Stimulated activated CD4-positive, alpha-beta T cell treated with anti-CD3 and anti-CD28 coated beads, Interleukin-1b, Interleukin-23, amount 100 ng/mL, for 1 hour (primary cell): ENCODE results near the gene SUN1.
"Not testable (repeated sequence)": the region's sequence is repeated elsewhere in the genome, so short reads cannot be mapped to it uniquely, and the experiment has no call there.

Experiments
- DNase-seq, 2 donors: peaks; one replicate each; pipeline ENCODE4 v3.0.0-alpha.2; 2020; ENCODE audit warnings: low read depth in 2 of 2

Gene SUN1

GRCh38 chr7:856444-857095 is 24.3 kb downstream of the SUN1 start:
- DNase-seq, result no peak

GRCh38 chr7:857661-858060 is 25.4 kb downstream of the SUN1 start:
- DNase-seq, result no peak

GRCh38 chr7:859359-860030 is 27.2 kb downstream of the SUN1 start:
- no peak for DNase-seq

- no peak for DNase-seq
Measured at GRCh38 chr7:860149-860548, 27.9 kb downstream of the SUN1 start.

GRCh38 chr7:861222-861621 is 28.9 kb downstream of the SUN1 start:
- DNase-seq, result no peak

- DNase-seq, result no peak
Measured at GRCh38 chr7:862157-862556, 29.9 kb downstream of the SUN1 start.

- no peak for DNase-seq
Measured at GRCh38 chr7:863106-863505, 30.8 kb downstream of the SUN1 start.

- DNase-seq, result no peak
Measured at GRCh38 chr7:865921-866320, 33.6 kb downstream of the SUN1 start.

GRCh38 chr7:867001-867405 is 34.7 kb downstream of the SUN1 start:
- DNase-seq, result no peak

- no peak for DNase-seq
Measured at GRCh38 chr7:867406-868188, 35.3 kb downstream of the SUN1 start.

- no peak for DNase-seq
Measured at GRCh38 chr7:868189-868486, 35.9 kb downstream of the SUN1 start.

- DNase-seq, result no peak
Measured at GRCh38 chr7:869348-869747, 37.1 kb downstream of the SUN1 start.

GRCh38 chr7:871900-872537 is 39.7 kb downstream of the SUN1 start:
- no peak for DNase-seq

- not testable (repeated sequence) for DNase-seq
Measured at GRCh38 chr7:872685-873084, 40.4 kb downstream of the SUN1 start.

- peak; percentile 31 to 36 for DNase-seq
Measured at GRCh38 chr7:873367-874002, 41.2 kb downstream of the SUN1 start.

- no peak for DNase-seq
Measured at GRCh38 chr7:874031-874749, 41.9 kb downstream of the SUN1 start.

- DNase-seq, result no peak
Measured at GRCh38 chr7:875051-875450, 42.8 kb downstream of the SUN1 start.

GRCh38 chr7:875476-876076 is 43.3 kb downstream of the SUN1 start:
- DNase-seq, result no peak

- DNase-seq, result peak; percentile 89 to 98
Measured at GRCh38 chr7:876077-876971, 44.0 kb downstream of the SUN1 start, which contains the start of gene GET4. GET4 (plus strand) TSS chr7:876554; CDS start chr7:876646, 92 bp downstream.

- no peak for DNase-seq
Measured at GRCh38 chr7:876972-877311, 44.7 kb downstream of the SUN1 start.
